IMR-90 (cell line): ENCODE results near the gene C22orf31. TPM values are rescaled to one million over a fixed set of nuclear protein-coding genes. Genes with fewer than 3 reads are reported as not detected.

Experiments used
- ATAC-seq: fragments of 200-7000 bp; cut with Tn5 transposase; 2 replicates; pipeline ENCODE4 v1.9.1; 2020; ENCODE audit warnings: low read depth, mild to moderate bottlenecking, moderate library complexity
- BruUV-seq: library from RNA; stranded (reverse); fragments of 400-500 nt; replicated peaks from 2 replicates; lab custom pipeline; 2021; lab: Mats Ljungman, UMichigan
- CTCF ChIA-PET: fragments of 300-600 bp; formaldehyde crosslinking; extraction: SDS; loops from one replicate; lab custom pipeline; 2021; ENCODE audit warnings: antibody characterized with exemption; lab: Yijun Ruan, JAX
- POLR2A ChIA-PET: fragments of 300-600 bp; sonication (Branson Sonifier 250); formaldehyde crosslinking; loops from one replicate; lab custom pipeline; 2022; ENCODE audit warnings: antibody characterized with exemption; ENCODE audit not compliant: unreplicated experiment; lab: Charles Lee
- DNase-seq: peaks from one replicate; pipeline ENCODE4 v3.0.0; 2013
- H2AFZ ChIP-seq: replicated peaks from 2 replicates; pipeline ENCODE3; 2013; ENCODE audit warnings: low read length, mild to moderate bottlenecking; ENCODE audit not compliant: poor library complexity
- H2AK5ac ChIP-seq: 2 replicates; pipeline ENCODE4 v1.6.1; 2013; ENCODE audit warnings: low read depth, low read length, inconsistent platforms
- H2AK9ac ChIP-seq: replicated peaks from 2 replicates; pipeline ENCODE3; 2013; ENCODE audit warnings: mild to moderate bottlenecking, low read depth, low read length, moderate library complexity; ENCODE audit not compliant: poor library complexity
- H2BK120ac ChIP-seq: 2 replicates; pipeline ENCODE4 v1.6.1; 2013; ENCODE audit warnings: low read depth, low read length, inconsistent platforms
- H2BK15ac ChIP-seq: 3 replicates; pipeline ENCODE4 v1.6.1; 2013; ENCODE audit warnings: low read depth, low read length, inconsistent platforms
- H2BK20ac ChIP-seq: 2 replicates; pipeline ENCODE4 v1.6.1; 2013; ENCODE audit warnings: low read depth, mild to moderate bottlenecking, inconsistent platforms, low read length, moderate library complexity
- H2BK5ac ChIP-seq: 2 replicates; pipeline ENCODE4 v1.6.1; 2013; ENCODE audit warnings: mild to moderate bottlenecking, low read depth, low read length, inconsistent platforms; ENCODE audit not compliant: poor library complexity, severe bottlenecking
- H3K14ac ChIP-seq: replicated peaks from 2 replicates; pipeline ENCODE4 v1.6.1; 2013; ENCODE audit warnings: low read depth, low read length, inconsistent platforms
- H3K18ac ChIP-seq: 2 replicates; pipeline ENCODE4 v1.6.1; 2013; ENCODE audit warnings: low read depth, low read length, control low read depth
- H3K23ac ChIP-seq: 2 replicates; pipeline ENCODE4 v1.6.1; 2013; ENCODE audit warnings: low read depth, low read length, inconsistent platforms
- H3K27ac ChIP-seq: 2 replicates; pipeline ENCODE4 v1.5.1; 2013; ENCODE audit warnings: mild to moderate bottlenecking, control low read depth, low read length; ENCODE audit not compliant: insufficient read depth
- H3K27me3 ChIP-seq: 2 replicates; pipeline ENCODE4 v1.6.1; 2013; ENCODE audit warnings: low read length; ENCODE audit not compliant: control insufficient read depth, insufficient read depth
- H3K36me3 ChIP-seq: 2 replicates; pipeline ENCODE4 v1.6.1; 2013; ENCODE audit warnings: low read length, mixed read lengths; ENCODE audit not compliant: control insufficient read depth, insufficient read depth
- H3K4ac ChIP-seq: 2 replicates; pipeline ENCODE4 v1.6.1; 2013; ENCODE audit warnings: low read depth, low read length, inconsistent platforms
- H3K4me1 ChIP-seq: 2 replicates; pipeline ENCODE4 v1.6.1; 2013; ENCODE audit warnings: low read length, mixed read lengths; ENCODE audit not compliant: control insufficient read depth, insufficient read depth
- H3K4me2 ChIP-seq: 2 replicates; pipeline ENCODE4 v1.6.1; 2013; ENCODE audit warnings: low read depth, mild to moderate bottlenecking, control low read depth, low read length, moderate library complexity
- H3K4me3 ChIP-seq: 2 replicates; pipeline ENCODE4 v1.5.1; 2013; ENCODE audit warnings: low read depth, mild to moderate bottlenecking, control low read depth, low read length, moderate library complexity; ENCODE audit not compliant: insufficient read depth
- H3K56ac ChIP-seq: 2 replicates; pipeline ENCODE4 v1.6.1; 2013; ENCODE audit warnings: low read length, inconsistent platforms; ENCODE audit not compliant: insufficient read depth; ENCODE audit errors: extremely low read depth
- H3K79me1 ChIP-seq, 2 experiments: 2 replicates each; pipeline ENCODE4 v1.6.1; 2013; ENCODE audit warnings: low read length in 2 of 2, inconsistent platforms in 1 of 2, low read depth in 1 of 2
- H3K9ac ChIP-seq: 2 replicates; pipeline ENCODE4 v1.6.1; 2013; ENCODE audit warnings: low read depth, low read length, control low read depth
- H3K9me1 ChIP-seq: 2 replicates; pipeline ENCODE4 v1.6.1; 2013; ENCODE audit warnings: low read length, inconsistent platforms; ENCODE audit not compliant: insufficient read depth
- H3K9me3 ChIP-seq: 2 replicates; pipeline ENCODE4 v1.6.1; 2013; ENCODE audit warnings: low read length; ENCODE audit not compliant: control insufficient read depth, insufficient read depth
- H4K20me1 ChIP-seq: 2 replicates; pipeline ENCODE4 v1.6.1; 2013; ENCODE audit warnings: low read length, inconsistent platforms; ENCODE audit not compliant: insufficient read depth
- H4K5ac ChIP-seq: 2 replicates; pipeline ENCODE4 v1.6.1; 2013; ENCODE audit warnings: mild to moderate bottlenecking, low read depth, low read length, control low read depth
- H4K8ac ChIP-seq, 2 experiments: 2 replicates each; pipeline ENCODE4 v1.6.1; 2013; ENCODE audit warnings: low read depth in 2 of 2, low read length in 2 of 2, control low read depth in 1 of 2, inconsistent platforms in 1 of 2
- H4K91ac ChIP-seq: 2 replicates; pipeline ENCODE4 v1.6.1; 2013; ENCODE audit warnings: low read depth, low read length, inconsistent platforms; ENCODE audit not compliant: insufficient read depth
- BHLHE40 ChIP-seq: fragments of 150-350 bp; IDR thresholded peaks from 2 replicates; pipeline ENCODE4 v1.6.1; 2016; ENCODE audit warnings: mild to moderate bottlenecking, low read depth, low read length
- CEBPB ChIP-seq: IDR thresholded peaks from 2 replicates; pipeline ENCODE4 v1.6.1; 2012; ENCODE audit warnings: low read depth, low read length, improper control_type of control experiment
- CHD1 ChIP-seq: IDR thresholded peaks from 2 replicates; pipeline ENCODE4 v1.6.1; 2012; ENCODE audit warnings: low read depth, low read length, improper control_type of control experiment
- ELK1 ChIP-seq: fragments of 150-350 bp; IDR thresholded peaks from 2 replicates; pipeline ENCODE4 v1.6.1; 2016; ENCODE audit warnings: low read depth, mild to moderate bottlenecking, low read length, moderate library complexity, borderline replicate concordance
- FOS ChIP-seq: fragments of 150-350 bp; IDR thresholded peaks from 2 replicates; pipeline ENCODE4 v1.6.1; 2016; ENCODE audit warnings: low read depth, low read length
- MAZ ChIP-seq: IDR thresholded peaks from 2 replicates; pipeline ENCODE4 v1.6.1; 2012; ENCODE audit warnings: low read depth, mild to moderate bottlenecking, low read length, improper control_type of control experiment, moderate library complexity, borderline replicate concordance
- MXI1 ChIP-seq: IDR thresholded peaks from 2 replicates; pipeline ENCODE4 v1.6.1; 2012; ENCODE audit warnings: low read depth, mild to moderate bottlenecking, low read length, moderate library complexity, borderline replicate concordance
- NFE2L2 ChIP-seq: fragments of 150-350 bp; IDR thresholded peaks from 2 replicates; pipeline ENCODE4 v1.6.1; 2016; ENCODE audit warnings: low read depth, mild to moderate bottlenecking, low read length
- POLR2A ChIP-seq: IDR thresholded peaks from 2 replicates; pipeline ENCODE4 v1.6.1; 2012; ENCODE audit warnings: mild to moderate bottlenecking, low read depth, low read length
- RFX5 ChIP-seq: IDR thresholded peaks from 2 replicates; pipeline ENCODE4 v1.8.0; 2012; ENCODE audit warnings: low read depth, mild to moderate bottlenecking, low read length, moderate library complexity
- SMC3 ChIP-seq: fragments of 150-350 bp; IDR thresholded peaks from 2 replicates; pipeline ENCODE4 v1.6.1; 2016; ENCODE audit warnings: low read depth, mild to moderate bottlenecking, antibody characterized with exemption, low read length, moderate library complexity
- USF2 ChIP-seq: fragments of 150-350 bp; IDR thresholded peaks from 2 replicates; pipeline ENCODE4 v1.6.1; 2017; ENCODE audit warnings: mild to moderate bottlenecking, antibody characterized with exemption, low read length, low read depth
- WGBS, 2 experiments: methylation state at CpG; one replicate each; pipeline versions ENCODE4 v1.1.5 to v1.1.7; 2013; ENCODE audit warnings: missing lambda C conversion rate in 2 of 2; ENCODE audit not compliant: insufficient read length in 1 of 2; ENCODE audit errors: extremely low coverage in 2 of 2; 5-methylcytosine and 5-hydroxymethylcytosine counted together
- dilution Hi-C: fragments of 300-500 bp; cut with HindIII; formaldehyde crosslinking; loops from one replicate; pipeline ENCODE4 v1.14.3; 2018; ENCODE audit warnings: low sequenced_read_pairs; ENCODE audit not compliant: unreplicated experiment
- in situ Hi-C: fragments of 300-500 bp; cut with MboI; formaldehyde crosslinking; loops from 3 replicates; pipeline ENCODE4 v1.14.3; 2019; ENCODE audit warnings: low sequenced_read_pairs, inconsistent platforms, mixed read lengths
- intact Hi-C: fragments of 100-400 bp; cut with micrococcal nuclease; formaldehyde crosslinking; loops from 2 replicates; pipeline ENCODE4 v1.10.0; 2022
- polyA plus RNA-seq, 3 experiments: library from polyadenylated mRNA; depleted of rRNA; stranded (reverse); fragments of >200 nt; gene quantifications; 2 replicates each; pipeline ENCODE4 v1.2.3, GENCODE V29; 2012; ENCODE audit warnings: low replicate concordance in 1 of 3
- total RNA-seq: library from RNA; depleted of rRNA; stranded (reverse); fragments of >200 nt; gene quantifications from 2 replicates; pipeline ENCODE4 v1.2.3, GENCODE V29; 2012

Gene C22orf31
- total and polyA plus RNA-seq, 2 of the 4 experiments (the other 2 are of a cell fraction): not detected

- CTCF ChIA-PET: no interaction called here
- Histone ChIP-seq H2BK120ac (no peak overlapping the region), H3K56ac (no peak overlapping the region), H3K27ac (no peak overlapping the region), H3K27me3 (no peaks in the 10 kb centered on the region), H2BK5ac (no peak overlapping the region), H2AFZ (no peak overlapping the region), H3K18ac (no peak overlapping the region), H4K20me1 (no peaks in the 10 kb centered on the region), H4K8ac (no peak overlapping the region), H3K9ac (no peak overlapping the region), H2BK20ac (no peak overlapping the region), H3K4me3 (no peak overlapping the region), H3K79me1 (no peaks in the 10 kb centered on the region; a peak in 1 of 4 replicates), H3K14ac (no peak overlapping the region), H3K9me3 (no peaks in the 10 kb centered on the region), H3K36me3 (no peaks in the 10 kb centered on the region), H4K5ac (no peak overlapping the region), H3K23ac (no peak overlapping the region), H2AK5ac (no peak overlapping the region), H3K4me1 (peaks cover 4% of the 10 kb centered on the region; the same call in 1 of the 2 replicates), H3K9me1 (no peaks in the 10 kb centered on the region), H3K4ac (no peak overlapping the region), H4K91ac (no peak overlapping the region), H2BK15ac (no peak overlapping the region), H3K4me2 (no peak overlapping the region), H2AK9ac (no peak overlapping the region)
- no CpG with 5 or more reads among the region's 2 CpGs for WGBS, 2 experiments
- no TSS peak for BruUV-seq
- POLR2A ChIA-PET: no interaction called here
- in situ Hi-C loops: no loop called here
- no peak for TF ChIP-seq FOS
- no peak for TF ChIP-seq NFE2L2
- no peak for TF ChIP-seq MXI1
- no peak for TF ChIP-seq CEBPB
- no peak for TF ChIP-seq MAZ
- TF ChIP-seq SMC3: no peak
- TF ChIP-seq ELK1: no peak
- TF ChIP-seq POLR2A: no peak
- TF ChIP-seq USF2: no peak
- TF ChIP-seq CHD1: no peak
- TF ChIP-seq BHLHE40: no peak
- no peak for TF ChIP-seq RFX5
- intact Hi-C loops: no loop called here
- DNase-seq: no peak
- ATAC-seq: no peak
- dilution Hi-C loops: no loop called here
These were observed 25.4 kb upstream of the C22orf31 start for GRCh38 chr22:29087012-29087411.
